ENCODE results near the gene C17orf107.
A peak's percentile ranks its signal among the peaks of the same experiment; 100 is the strongest.
"Not testable (repeated sequence)": the region's sequence is repeated elsewhere in the genome, so short reads cannot be mapped to it uniquely, and the experiment has no call there.

Gene C17orf107

GRCh38 chr17:4900231-4901107 lies 1.1 kb downstream of the C17orf107 start:
- DNase-seq (ENCODE audit: low spot score): peak; percentile 55

- no peak for DNase-seq (ENCODE audit: low spot score)
Observed at GRCh38 chr17:4901108-4901647, 1.8 kb downstream of the C17orf107 start.

DNA sequence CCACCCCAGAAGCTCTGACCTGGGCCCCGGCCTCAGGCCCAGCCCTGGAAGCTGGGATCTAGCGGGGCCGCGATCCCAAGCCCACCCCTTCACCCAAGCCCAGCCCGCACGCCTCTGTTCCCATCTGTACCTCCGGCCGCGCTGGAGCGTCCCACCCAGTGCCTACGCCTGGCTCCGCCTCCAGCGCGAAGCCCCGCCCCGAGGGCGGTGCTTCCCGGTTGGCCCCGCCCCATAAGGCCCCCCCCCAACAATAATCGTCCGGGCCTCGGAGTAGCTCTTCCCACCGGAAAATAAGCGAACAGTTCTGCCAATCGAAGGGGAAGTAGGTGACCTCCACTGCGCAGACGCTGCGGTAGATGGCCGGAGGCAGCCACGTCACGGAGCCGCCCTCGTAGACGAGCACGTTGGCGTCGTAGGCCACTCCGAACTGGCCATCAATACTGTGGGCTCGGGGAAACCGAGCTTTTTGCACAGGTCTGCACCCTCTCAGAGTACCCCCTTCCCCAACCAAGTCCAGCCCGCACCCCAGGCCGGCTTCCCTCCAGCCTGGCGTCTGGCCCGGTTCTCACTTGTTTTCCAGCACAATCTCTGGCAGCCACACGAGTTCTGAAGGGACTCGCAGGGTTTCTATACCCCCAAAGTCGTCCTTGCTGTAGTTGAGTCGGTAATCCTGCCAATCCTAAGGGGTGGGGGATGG lies 2.5 kb downstream of the C17orf107 start:
- no peak for DNase-seq (ENCODE audit: low spot score)

- DNase-seq (ENCODE audit: low spot score): no peak
Observed at GRCh38 chr17:4902540-4902939, 3.2 kb downstream of the C17orf107 start.

GRCh38 chr17:4903051-4903818 lies 3.9 kb downstream of the C17orf107 start, which contains the start of gene CHRNE:
CHRNE (minus strand) TSS chr17:4903098; CDS start chr17:4903063, 35 bp downstream.
- DNase-seq (ENCODE audit: low spot score): peak; percentile 54

- DNase-seq (ENCODE audit: low spot score): not testable (repeated sequence)
Observed at GRCh38 chr17:4906642-4907041, 7.3 kb downstream of the C17orf107 start.

- DNase-seq (ENCODE audit: low spot score): no peak
Observed at GRCh38 chr17:4908301-4908700, 9.0 kb downstream of the C17orf107 start.

DNA sequence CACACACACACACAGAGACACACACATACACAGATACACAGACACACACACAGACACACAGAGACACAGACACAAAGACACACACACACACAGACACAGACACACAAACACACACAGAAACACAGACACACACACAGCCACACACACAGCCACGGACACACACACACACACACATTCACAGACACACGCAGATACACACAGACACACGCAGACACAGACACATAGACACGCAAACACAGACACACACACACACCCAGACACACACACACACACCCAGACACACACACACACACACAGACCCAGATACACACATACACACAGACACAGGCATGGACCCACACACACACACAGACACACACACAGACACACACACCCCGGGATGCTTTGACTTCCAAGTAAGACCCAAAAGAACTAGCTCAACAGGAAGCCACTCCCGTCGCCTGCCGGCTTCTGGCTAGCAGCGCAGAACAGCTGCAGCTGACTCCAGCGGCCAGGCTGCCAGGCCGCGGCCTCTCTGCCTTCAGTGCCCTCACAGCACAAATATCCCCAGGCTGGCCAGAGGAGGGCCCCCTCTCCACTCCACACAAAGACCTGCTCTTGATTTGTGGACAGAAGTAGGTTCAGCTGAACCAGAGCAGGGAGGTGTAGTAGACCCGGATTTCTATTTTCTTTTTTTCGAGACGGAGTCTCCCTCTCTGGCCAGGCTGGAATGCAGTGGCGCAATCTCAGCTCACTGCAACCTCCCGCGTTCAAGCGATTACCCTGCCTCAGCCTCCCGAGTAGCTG lies 9.6 kb downstream of the C17orf107 start:
- peak; percentile 66 for DNase-seq (ENCODE audit: low spot score)

GRCh38 chr17:4913994-4914393 lies 14.7 kb downstream of the C17orf107 start:
- DNase-seq (ENCODE audit: low spot score): no peak

DNA sequence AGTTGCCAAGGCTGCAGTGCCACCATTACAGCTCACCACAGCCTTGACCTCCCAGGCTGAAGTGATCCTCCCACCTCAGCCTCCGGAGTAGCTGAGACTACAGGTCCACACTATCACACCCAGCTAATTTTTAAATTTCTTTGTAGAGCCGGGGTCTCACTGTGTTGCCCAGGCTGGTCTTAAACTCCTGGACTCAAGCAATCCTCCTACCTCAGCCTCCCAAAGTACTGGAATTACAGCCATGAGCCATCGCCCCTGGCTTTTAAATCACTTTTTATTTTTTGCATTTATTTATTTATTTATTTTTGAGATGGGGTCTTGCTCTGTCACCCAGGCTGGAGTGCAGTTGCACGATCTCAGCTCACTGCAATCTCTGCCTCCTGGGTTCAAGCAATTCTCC lies 15.2 kb downstream of the C17orf107 start:
- not testable (repeated sequence) for DNase-seq (ENCODE audit: low spot score)

- DNase-seq (ENCODE audit: low spot score): no peak
Observed at GRCh38 chr17:4919511-4920047, 20.2 kb downstream of the C17orf107 start.

GRCh38 chr17:4920351-4921048 lies 21.2 kb downstream of the C17orf107 start:
- no peak for DNase-seq (ENCODE audit: low spot score)

GRCh38 chr17:4921320-4921719 lies 22.0 kb downstream of the C17orf107 start:
- no peak for DNase-seq (ENCODE audit: low spot score)

GRCh38 chr17:4926577-4927335 lies 27.4 kb downstream of the C17orf107 start:
- DNase-seq (ENCODE audit: low spot score): not testable (repeated sequence)

- DNase-seq (ENCODE audit: low spot score): no peak
Observed at GRCh38 chr17:4928881-4929280, 29.5 kb downstream of the C17orf107 start.

GRCh38 chr17:4931963-4932362 lies 32.6 kb downstream of the C17orf107 start, which contains the start of gene GP1BA:
GP1BA (plus strand) TSS chr17:4932277; CDS start chr17:4932605, 328 bp downstream.
- no peak for DNase-seq (ENCODE audit: low spot score)

GRCh38 chr17:4932756-4933155 lies 33.4 kb downstream of the C17orf107 start:
- DNase-seq (ENCODE audit: low spot score): no peak

- no peak for DNase-seq (ENCODE audit: low spot score)
Observed at GRCh38 chr17:4933646-4934045, 34.3 kb downstream of the C17orf107 start.

Data from germinal center (tissue), 1 donor.